GM18870 (cell line): ENCODE data around the gene SSRP1.

Experiments used
- ATAC-seq: cut with Tn5 transposase; IDR thresholded peaks from one replicate; pipeline ENCODE4 v1.9.1; 2021; ENCODE audit warnings: moderate library complexity; ENCODE audit not compliant: unreplicated experiment

The SSRP1 gene

DNA sequence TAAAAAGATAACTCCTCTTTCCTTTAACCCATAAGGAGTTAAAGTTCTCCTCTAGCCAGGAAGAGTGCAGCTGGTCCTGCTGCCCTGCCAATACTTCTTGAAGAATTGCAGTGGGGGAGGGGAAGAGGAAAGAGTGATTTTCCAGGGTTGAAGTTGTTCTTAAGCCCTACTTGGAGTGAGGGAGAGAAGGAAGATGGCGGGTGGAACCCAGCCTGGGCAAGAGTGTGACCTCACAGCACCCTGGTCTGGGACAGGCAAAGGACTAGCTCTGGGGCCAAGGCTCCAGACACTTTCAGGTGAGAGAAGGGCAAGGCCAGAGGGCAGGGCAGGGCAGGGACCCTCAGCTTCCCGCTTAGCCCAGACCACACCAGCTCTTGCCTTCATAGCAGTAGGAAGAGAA is 17.5 kb downstream of the SSRP1 start:
- no peak for ATAC-seq

- no peak for ATAC-seq
These were observed 19.7 kb downstream of the SSRP1 start for GRCh38 chr11:57316017-57316416.

DNA sequence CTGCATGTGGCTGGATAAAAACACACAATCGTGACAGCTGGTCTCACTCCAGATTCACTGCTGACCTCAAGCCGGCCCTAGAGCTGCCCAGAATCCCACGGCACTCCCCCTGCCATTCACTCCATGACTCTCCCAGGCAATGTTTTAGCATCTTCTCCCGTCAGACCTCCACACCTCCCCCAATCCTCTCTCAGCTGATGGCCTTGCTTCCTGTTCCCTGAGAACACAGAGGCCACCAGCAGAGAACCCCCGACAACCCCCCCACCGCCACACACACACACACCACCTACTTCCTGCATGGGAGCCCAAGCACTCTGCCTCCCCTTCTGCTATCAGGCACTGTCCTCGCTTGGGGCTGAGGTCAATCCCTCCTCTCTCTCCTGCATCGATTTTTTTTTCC is 20.2 kb downstream of the SSRP1 start:
- no peak for ATAC-seq

DNA sequence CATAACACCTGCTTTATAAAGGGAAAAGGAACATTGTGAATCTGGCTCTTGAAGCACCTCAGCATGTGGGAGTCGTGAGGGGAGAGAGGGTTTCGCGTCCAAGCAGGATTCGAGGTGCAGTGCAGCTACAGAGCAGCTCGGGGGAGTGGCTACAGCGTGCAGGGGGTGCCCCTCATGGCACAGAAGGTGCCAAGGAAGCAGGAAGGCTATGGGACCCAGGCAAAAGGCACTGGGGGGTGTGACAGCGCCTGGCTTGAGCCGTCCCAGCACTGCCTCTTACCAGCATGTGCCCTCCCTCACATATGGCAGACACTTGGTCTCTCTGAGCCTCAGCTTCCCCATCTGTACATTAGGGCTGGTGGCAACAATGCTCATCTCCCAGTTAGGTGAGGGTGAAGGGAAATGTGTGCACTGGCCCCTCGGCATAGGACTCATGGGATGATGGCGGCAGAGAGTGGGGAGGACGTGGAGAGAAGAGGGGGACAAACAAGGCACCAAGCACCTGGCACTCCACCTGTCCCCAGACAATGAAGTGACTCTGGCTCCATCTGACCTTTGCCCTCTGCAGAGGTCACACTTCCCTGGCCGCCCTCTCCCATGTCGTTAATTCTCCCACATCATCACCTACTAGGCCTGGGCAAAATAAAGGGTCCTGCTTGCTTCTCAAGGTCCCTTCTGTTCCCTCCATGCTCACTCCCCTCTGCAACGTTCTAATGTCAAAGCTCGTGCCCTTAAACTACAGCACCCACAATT is 21.3 kb downstream of the SSRP1 start:
- no peak for ATAC-seq

- no peak for ATAC-seq
These were observed 21.9 kb downstream of the SSRP1 start for GRCh38 chr11:57313788-57314135.

GRCh38 chr11:57313071-57313787 is 22.5 kb downstream of the SSRP1 start:
- ATAC-seq, result no peak

GRCh38 chr11:57312511-57313021 is 23.1 kb downstream of the SSRP1 start:
- ATAC-seq, result no peak

- ATAC-seq, result peak; percentile 98
These were observed 24.4 kb downstream of the SSRP1 start for GRCh38 chr11:57311109-57311936.

DNA sequence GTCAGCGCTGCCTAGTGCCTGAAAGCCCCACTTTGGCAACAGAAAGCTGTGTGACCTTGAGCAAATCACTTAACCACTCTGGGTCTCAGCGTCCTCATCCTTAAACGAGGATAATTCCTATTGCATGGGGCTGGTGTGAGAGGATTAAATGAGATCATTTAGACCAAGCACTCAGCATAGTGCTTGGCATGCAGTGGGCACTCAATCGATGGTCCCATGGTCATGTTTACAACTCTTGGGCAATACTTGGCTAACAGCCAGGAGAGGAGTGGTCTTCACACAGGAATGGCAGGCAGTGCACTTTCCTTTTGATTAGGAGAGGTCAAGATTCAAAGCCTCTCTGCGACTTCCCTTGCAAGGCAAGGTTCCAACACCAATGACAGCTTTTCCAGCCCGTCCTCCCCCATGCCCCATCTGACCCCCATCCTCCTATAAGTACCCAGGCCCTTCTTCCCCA is 25.0 kb downstream of the SSRP1 start:
- ATAC-seq, result no peak

DNA sequence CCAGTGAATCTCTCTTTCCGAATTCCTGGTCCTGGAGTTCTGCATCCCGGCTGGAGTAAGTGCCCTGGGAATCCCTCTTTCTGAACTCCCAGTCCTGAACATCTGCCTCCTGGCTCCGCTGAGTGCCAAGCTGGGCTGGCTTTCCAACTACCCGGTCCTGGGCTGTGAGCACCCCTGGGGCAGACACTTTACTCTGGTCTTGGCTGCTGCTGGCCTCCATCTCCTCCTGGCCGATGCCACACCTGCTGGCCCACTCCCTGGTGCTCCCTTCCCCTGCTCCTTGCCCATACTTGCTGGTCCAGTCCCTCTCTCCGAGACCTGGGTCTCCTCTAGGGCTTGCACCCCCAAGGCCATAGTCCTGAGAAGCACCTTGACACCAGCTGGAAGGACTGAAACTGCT is 25.6 kb downstream of the SSRP1 start:
- no peak for ATAC-seq

GRCh38 chr11:57309106-57310059 is 26.3 kb downstream of the SSRP1 start:
- no peak for ATAC-seq

DNA sequence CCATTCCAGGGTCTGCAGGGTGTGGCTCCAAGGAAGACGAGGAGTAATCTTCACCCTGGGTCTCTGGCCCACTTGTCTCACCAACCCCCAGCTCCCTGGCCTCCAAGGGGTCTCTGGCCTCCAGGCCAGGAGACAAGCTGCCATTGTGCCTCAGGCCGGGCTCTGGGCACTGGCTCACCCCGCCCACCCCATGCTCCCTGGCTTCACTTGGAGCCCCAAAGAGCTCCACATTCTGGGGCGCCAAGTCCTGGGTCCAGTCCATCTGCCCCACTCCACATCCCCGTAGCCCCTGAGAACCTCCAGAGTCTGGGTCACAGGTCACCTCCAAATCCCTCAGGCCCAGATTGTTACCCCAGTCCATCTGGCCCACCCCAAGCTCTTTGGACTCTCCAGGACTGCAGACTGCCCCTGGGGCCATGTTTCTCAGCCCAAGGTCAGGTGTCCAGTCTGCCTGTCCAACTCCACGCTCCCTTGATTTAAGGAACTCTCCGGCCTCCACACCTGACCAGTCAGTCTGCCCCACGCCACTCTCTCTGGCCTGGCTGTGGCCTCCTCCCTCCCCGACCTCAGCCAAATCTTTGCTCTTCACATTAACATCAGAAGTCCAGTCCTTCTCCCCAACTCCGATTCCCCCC is 27.1 kb downstream of the SSRP1 start:
- ATAC-seq, result no peak

- ATAC-seq, result no peak
These were observed 27.9 kb downstream of the SSRP1 start for GRCh38 chr11:57307666-57308270.

DNA sequence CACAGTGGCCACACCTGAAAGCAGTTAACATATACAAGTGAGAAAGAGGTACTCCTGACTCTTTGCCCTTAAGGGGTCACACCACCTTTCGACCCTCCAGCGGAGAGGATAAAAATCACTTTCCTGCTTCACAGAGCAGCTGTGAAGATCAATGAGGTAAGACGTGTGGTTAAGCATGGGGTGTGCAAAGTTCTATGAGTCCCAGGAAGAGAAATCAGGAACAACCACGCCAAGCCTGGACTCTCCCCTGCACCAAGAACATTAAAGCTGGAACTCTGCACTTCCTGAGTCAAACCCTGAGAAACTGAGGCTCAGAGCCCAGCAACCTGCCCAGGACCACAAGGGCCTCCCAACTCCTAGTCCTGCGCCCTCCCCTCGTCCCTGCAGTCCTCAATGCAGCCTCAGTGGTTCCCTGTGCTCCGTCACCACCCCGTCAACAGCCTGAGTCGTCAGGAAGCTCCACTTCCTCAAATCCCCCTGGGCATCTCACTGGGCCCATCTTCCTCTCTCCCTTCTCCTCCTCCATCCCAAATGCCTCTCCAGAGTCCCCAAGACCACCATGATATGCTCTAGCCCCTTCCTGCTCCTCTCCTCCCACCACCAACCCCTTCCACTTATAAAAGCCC is 28.6 kb downstream of the SSRP1 start:
- ATAC-seq, result no peak

DNA sequence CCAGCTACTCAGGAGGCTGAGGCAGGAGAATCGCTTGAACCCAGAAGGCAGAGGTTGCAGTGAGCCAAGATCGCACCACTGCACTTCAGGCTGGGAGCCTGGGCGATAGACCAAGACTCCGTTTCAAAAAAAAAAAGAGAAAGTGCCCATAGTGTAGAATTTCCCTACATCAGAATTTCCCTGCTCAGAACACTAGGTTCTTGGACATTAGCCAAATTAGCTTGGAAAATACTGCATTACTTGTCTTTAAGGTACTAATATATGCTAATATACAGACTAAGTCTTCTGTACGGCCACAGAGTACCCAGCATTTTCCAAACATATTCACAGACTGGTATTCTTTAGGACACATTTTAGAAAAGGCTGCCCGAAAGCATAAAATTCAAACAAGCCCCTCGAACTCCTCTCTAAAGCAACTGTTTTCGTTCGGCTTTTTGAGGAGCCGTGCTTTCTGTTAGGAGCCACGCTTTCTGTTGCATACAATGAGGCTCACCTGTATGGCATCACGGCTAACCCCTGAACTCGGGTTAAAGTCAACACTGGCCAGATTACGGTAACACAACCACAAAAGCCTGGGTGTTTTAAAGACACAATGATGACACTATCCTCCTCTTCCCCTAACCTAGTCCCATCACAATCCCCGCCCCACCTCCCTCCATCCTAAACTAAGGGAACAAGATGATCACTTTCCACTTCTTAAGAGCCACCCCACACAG is 29.4 kb downstream of the SSRP1 start:
- no peak for ATAC-seq

- ATAC-seq, result no peak
These were observed 30.2 kb downstream of the SSRP1 start for GRCh38 chr11:57305523-57305922.

DNA sequence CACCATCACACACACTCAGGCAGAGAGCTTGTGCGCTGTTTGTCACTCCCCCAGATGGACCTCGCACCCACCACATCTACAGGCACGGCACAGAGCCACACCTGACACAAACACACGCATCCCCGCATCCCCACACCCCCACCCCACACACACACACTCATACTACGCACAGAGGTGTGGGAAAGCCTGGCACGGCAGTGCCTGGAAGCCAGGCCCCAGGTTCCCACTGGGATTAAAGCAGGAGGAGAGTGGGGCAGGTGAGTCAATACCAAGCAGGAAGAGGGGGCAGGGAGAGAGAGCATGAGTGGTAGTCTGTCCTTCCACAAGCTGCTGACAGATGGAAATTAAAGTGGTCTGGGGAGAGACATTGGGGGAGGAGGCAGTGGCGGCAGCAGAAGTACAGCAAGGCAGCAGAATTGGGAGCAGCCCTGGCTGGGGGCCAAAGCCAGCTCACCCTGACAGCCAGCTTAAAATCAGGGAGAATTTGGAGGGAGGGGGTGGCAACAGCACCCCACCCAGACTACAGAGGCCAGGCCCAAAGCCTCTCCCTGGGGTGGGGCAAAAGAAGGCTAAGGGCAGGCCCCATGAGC is 31.6 kb downstream of the SSRP1 start:
- no peak for ATAC-seq
